Fibroblast of peridontal ligament (primary cell): ENCODE data around the gene LSM3.

Experiments
- DNase-seq: peaks from one replicate; pipeline ENCODE4 v3.0.0-alpha.2; 2010; ENCODE audit errors: extremely low read depth

Gene LSM3

GRCh38 chr3:14240366-14240765 is 61.7 kb downstream of the LSM3 start:
- no peak for DNase-seq

GRCh38 chr3:14241716-14242115 is 63.1 kb downstream of the LSM3 start:
- DNase-seq, result no peak

GRCh38 chr3:14242490-14243311 is 64.1 kb downstream of the LSM3 start:
- DNase-seq, result no peak

GRCh38 chr3:14243782-14244181 is 65.2 kb downstream of the LSM3 start:
- no peak for DNase-seq

- DNase-seq, result no peak
These were observed 66.1 kb downstream of the LSM3 start for GRCh38 chr3:14244521-14245247.

- DNase-seq, result no peak
These were observed 66.6 kb downstream of the LSM3 start for GRCh38 chr3:14245248-14245639.

- DNase-seq, result no peak
These were observed 67.2 kb downstream of the LSM3 start for GRCh38 chr3:14245822-14246221.

- no peak for DNase-seq
These were observed 67.8 kb downstream of the LSM3 start for GRCh38 chr3:14246414-14246813.

- no peak for DNase-seq
These were observed 69.8 kb downstream of the LSM3 start for GRCh38 chr3:14248477-14248848.

GRCh38 chr3:14248849-14249523 is 70.4 kb downstream of the LSM3 start:
- no peak for DNase-seq
